ENCODE data around the gene SBK3.

DNA sequence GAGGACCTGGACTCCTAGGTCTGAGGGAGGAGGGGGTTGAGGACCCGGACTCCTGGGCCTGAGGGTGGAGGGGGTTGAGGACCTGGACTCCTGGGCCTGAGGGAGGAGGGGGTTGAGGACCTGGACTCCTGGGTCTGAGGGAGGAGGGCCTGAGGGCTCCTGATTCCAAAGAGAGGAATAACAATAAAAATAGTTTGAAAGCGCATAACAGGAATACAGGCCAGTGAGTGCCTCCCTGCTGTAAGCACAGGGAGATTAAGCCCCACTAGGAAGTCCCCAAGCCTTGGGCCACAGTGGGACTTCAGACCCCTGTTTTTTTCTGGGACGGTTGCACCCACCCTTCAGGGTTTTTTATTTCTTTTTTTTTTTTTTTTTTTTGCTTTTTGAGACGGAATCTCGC lies 7.2 kb downstream of the SBK3 start:
- TF ChIP-seq, protein P1, sequence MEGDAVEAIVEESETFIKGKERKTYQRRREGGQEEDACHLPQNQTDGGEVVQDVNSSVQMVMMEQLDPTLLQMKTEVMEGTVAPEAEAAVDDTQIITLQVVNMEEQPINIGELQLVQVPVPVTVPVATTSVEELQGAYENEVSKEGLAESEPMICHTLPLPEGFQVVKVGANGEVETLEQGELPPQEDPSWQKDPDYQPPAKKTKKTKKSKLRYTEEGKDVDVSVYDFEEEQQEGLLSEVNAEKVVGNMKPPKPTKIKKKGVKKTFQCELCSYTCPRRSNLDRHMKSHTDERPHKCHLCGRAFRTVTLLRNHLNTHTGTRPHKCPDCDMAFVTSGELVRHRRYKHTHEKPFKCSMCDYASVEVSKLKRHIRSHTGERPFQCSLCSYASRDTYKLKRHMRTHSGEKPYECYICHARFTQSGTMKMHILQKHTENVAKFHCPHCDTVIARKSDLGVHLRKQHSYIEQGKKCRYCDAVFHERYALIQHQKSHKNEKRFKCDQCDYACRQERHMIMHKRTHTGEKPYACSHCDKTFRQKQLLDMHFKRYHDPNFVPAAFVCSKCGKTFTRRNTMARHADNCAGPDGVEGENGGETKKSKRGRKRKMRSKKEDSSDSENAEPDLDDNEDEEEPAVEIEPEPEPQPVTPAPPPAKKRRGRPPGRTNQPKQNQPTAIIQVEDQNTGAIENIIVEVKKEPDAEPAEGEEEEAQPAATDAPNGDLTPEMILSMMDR (optimal IDR thresholded peaks at IDR 0.05 in 1 of 3, IDR thresholded peaks at IDR 0.05 in 1 of 3, conservative IDR thresholded peaks at IDR 0.05 in 1 of 3; ENCODE audit: extremely low read depth in 1 of 3, insufficient read depth in 2 of 3, low read length in 3 of 3), result no peak
- no peak for TF ChIP-seq EZH2 (IDR thresholded peaks at IDR 0.05; ENCODE audit: low read length)

Data from keratinocyte (primary cell).